Loucy (cell line): ENCODE results near the gene RET.

Source experiments
- EZH2phosphoT487 ChIP-seq: fragments of 200-600 bp; IDR thresholded peaks from 2 replicates; pipeline ENCODE4 v1.6.1; 2018; ENCODE audit warnings: antibody characterized with exemption, mild to moderate bottlenecking, moderate library complexity, borderline replicate concordance
- TF ChIP-seq, protein P1 (sequence below): fragments of 200-600 bp; sonication (generic); conservative IDR thresholded peaks from 2 replicates; pipeline ENCODE4 v1.5.1; 2014; ENCODE audit warnings: mild to moderate bottlenecking, antibody characterized with exemption, low read length

DNA sequence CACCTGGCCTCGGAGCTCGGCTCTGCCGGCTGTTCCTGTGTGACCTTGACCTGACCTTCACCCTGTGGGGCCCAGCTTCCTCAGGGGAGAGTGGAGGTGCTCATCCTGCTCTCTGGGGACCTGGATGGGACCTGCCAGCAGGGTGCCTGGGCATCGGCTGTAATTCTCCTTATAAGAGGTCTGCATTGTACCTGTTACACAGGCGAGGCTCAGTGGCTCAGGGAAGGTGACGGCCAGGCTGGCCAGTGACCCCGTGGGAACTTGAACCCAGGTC, 29.0 kb downstream of the RET start:
- TF ChIP-seq, protein P1, sequence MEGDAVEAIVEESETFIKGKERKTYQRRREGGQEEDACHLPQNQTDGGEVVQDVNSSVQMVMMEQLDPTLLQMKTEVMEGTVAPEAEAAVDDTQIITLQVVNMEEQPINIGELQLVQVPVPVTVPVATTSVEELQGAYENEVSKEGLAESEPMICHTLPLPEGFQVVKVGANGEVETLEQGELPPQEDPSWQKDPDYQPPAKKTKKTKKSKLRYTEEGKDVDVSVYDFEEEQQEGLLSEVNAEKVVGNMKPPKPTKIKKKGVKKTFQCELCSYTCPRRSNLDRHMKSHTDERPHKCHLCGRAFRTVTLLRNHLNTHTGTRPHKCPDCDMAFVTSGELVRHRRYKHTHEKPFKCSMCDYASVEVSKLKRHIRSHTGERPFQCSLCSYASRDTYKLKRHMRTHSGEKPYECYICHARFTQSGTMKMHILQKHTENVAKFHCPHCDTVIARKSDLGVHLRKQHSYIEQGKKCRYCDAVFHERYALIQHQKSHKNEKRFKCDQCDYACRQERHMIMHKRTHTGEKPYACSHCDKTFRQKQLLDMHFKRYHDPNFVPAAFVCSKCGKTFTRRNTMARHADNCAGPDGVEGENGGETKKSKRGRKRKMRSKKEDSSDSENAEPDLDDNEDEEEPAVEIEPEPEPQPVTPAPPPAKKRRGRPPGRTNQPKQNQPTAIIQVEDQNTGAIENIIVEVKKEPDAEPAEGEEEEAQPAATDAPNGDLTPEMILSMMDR = no peak
- TF ChIP-seq EZH2phosphoT487 = no peak
